ENCODE data around the gene SYNJ1.
"Not testable (repeated sequence)": the region's sequence is repeated elsewhere in the genome, so short reads cannot be mapped to it uniquely, and the experiment has no call there.

SYNJ1 gene

DNA sequence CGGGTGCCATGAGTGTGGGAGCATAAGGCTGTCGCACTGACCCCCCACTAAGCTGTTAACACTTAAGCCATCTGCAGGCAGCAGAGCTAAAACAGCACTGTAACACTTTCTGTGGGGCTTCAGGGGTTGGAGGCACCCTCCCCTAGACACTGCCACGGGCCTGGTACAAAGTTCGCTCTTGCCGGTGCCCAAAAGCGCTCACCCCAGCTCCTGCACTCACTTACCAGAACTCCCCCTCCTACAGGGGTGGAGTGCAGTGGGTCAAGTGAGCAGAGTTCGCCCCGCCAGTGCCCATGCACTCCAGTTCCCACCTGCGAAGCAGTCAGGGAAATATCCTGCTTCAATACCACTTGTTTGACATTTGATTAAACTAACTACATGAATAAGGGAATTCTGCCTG, 69.3 kb downstream of the SYNJ1 start:
- DNase-seq (ENCODE audit: extremely low read depth, low read depth) = no peak
- TF ChIP-seq, protein P1, sequence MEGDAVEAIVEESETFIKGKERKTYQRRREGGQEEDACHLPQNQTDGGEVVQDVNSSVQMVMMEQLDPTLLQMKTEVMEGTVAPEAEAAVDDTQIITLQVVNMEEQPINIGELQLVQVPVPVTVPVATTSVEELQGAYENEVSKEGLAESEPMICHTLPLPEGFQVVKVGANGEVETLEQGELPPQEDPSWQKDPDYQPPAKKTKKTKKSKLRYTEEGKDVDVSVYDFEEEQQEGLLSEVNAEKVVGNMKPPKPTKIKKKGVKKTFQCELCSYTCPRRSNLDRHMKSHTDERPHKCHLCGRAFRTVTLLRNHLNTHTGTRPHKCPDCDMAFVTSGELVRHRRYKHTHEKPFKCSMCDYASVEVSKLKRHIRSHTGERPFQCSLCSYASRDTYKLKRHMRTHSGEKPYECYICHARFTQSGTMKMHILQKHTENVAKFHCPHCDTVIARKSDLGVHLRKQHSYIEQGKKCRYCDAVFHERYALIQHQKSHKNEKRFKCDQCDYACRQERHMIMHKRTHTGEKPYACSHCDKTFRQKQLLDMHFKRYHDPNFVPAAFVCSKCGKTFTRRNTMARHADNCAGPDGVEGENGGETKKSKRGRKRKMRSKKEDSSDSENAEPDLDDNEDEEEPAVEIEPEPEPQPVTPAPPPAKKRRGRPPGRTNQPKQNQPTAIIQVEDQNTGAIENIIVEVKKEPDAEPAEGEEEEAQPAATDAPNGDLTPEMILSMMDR (IDR thresholded peaks at IDR 0.05; ENCODE audit: low read depth, low read length) = no peak

DNA sequence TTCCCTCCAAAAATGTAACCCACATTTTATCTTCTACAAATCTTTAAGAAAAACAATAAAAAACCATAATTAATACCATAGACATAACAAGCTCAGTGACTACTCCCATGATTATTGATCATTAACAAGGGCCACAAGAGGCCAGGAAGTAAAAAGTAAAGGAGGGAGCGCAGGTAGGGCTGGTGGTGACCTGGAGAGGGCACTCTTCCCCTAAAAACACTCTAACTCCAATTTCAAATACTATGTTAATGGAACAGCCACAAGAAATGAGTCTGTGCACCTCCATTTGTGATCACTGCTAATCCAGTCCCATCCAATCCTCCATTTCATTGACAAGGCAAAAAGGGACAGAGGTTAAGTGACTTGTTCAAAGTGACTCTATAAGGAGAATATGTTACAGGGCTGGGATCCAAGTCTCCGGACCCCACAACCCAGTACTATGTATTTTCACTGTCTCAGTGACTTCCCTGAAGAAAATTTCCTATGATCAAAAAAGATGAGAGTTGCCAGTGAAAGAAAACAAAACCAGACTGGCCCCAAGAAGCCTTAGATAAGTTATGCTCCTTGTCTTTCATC, 74.4 kb downstream of the SYNJ1 start:
- TF ChIP-seq, protein P1 (IDR thresholded peaks at IDR 0.05; ENCODE audit: low read depth, low read length) = peak; percentile 44
- DNase-seq (ENCODE audit: extremely low read depth, low read depth) = no peak

DNA sequence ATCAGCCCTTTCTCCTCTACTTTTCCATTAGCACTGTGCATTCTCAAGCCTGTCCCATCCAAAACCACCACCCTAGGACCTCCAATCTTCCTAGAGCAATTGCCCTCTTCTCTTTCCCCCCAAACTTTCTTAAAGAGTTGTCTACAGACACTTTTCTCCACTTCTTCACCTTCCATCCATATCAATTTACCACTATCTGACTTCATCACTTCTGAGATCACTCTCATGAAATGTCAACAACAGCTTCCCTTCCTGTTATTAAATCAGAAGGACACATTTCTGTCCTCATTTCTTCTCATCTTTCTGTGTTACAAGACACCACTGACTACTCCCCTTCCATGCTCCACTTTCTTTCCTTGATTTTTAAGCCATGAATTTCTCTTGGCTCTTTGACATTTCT, 79.6 kb downstream of the SYNJ1 start:
- TF ChIP-seq, protein P1 (IDR thresholded peaks at IDR 0.05; ENCODE audit: low read depth, low read length) = no peak
- no peak for DNase-seq (ENCODE audit: extremely low read depth, low read depth)

DNA sequence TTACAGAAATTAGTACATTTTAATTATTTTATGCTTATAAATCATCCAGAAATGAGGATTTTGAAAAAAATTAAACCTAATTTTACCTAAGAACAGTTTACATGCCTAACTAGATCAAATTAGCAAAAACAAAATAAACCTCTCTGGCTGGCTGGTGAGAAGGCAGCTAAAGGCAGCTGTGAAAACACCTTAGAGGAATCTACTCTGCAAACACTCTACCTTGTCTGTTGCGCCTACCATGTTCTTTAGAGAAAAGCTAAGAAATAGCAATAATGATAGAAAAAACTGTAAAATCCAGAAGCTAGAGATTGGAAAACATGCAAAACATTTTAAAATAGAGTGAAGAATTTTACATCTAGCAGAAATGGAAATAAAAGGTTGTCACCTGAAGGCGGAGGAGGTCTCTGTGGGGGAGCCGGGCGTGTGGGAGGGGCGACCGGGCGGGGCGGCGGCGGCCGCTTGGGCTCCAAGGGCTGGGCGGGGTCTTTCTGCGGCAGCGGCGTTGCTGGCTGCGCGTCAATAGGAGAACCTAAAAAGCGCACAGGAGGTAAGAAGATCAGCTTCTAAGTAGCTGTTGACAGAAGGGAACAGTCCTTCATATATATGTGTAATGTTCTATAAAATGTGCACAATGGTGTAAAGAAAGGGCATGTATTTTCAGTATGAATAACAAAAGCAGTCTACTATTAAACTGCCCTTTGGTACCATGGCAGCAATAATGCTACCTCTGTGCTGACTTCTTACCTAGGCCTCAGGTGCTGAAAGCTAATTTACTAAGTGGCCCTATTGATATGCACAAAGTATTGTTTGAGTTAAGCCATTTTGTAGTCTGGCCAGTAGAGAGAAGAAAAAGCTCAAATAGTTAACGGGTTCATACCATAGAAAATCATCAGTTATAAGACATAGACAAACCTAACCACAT, 82.3 kb downstream of the SYNJ1 start:
- TF ChIP-seq, protein P1 (IDR thresholded peaks at IDR 0.05; ENCODE audit: low read depth, low read length) = no peak

DNA sequence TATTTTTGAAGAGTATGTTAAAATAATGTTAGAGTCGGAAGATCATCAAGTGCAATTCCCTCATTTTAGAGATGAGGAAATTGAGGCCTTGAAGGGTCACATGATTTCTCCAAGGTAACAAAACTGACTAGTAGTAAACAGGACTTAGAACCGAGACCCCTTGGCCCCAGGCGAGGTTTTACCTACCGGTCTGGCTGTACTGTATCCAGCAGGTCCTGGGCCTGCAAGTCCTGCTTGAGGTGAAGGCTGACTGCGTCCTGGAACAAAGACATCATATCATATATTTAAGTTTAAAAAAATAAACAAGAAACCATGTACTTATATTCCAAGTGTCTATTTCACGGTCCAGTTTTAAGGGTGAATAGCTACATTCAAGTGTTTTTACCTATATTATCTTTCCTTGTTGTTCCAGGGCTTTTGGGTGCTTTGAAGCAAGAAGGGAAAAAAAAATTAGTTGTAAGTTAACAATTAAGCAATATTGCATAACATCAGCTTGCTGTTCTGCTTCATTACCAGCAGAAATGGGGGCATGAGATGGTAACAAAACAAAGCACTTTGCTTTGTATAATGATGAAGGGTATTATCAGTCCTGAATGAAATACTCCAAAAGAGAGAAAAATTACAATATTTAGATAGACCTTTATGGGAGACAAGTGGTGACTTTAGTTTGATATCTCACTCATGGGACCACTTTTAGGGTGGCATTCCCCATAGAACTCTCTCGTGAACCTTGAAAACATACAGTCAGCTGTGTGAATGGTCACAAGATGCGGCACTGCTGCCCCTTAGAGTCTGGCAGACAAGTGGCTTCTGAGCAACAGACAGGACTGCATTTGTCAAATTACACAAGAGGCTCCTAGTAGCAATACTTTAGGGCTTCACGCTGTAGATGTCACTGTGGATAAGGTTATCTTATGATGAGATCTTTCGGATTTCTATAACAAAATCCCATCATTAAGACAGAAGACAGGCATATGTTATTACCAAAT, 85.8 kb downstream of the SYNJ1 start:
- no peak for DNase-seq (ENCODE audit: extremely low read depth, low read depth)
- TF ChIP-seq, protein P1 (IDR thresholded peaks at IDR 0.05; ENCODE audit: low read depth, low read length) = no peak

More for the DNA sequence above, 82.3 kb downstream of the SYNJ1 start:
- no peak for DNase-seq (ENCODE audit: extremely low read depth, low read depth)

DNA sequence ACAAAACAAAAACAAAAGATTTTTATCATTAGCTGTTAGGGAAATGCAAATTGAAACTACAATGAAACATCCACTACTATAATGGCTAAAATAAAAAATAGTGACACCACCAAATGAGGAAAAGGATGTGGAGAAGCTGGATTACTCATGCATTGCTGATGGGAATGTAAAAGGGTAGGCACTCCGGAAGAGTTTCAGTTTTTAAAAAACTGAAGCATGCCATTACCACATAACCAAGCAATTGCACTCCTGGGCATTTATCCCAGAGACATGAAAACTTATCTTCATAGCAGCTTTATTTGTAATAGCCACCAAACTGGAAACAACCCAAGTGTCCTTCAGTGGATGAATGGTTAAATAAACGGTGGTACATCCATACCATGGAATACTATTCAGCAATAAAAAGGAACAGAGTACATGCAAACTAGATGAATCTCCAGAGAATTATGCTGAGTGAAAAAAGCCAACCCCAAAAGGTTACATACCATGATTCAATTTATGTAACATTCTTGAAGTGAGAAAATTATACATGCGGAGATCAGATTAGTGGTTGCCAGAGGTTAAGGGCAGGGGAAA, 101.1 kb downstream of the SYNJ1 start:
- DNase-seq (ENCODE audit: extremely low read depth, low read depth) = peak; percentile 15
- TF ChIP-seq, protein P1 (IDR thresholded peaks at IDR 0.05; ENCODE audit: low read depth, low read length) = no peak

DNA sequence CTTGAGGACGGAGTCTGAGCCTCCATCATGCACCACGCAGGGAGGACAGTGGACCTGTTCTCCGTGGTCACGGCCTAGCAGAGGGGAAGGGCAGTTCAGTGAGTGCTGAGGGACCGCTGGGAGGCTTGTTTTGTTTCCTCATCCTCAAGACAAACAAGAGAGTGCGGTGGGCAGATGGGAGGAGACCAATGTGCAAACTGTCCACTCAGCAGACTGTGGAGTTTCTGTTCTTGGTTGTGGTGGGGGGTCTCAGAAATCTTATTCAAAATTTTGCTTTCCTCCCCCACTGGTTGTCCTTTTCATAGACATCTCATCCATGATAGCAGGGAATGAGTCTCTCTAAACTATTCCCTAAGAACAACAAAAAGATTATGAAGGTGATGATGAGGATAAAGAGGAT, 109.6 kb downstream of the SYNJ1 start:
- not testable (repeated sequence) for DNase-seq (ENCODE audit: extremely low read depth, low read depth)

Data from AG09319 (cell line).